Stimulated activated CD4-positive, alpha-beta T cell treated with anti-CD3 and anti-CD28 coated beads, Interleukin-4, amount 100 ng/mL, for 24 hours (primary cell): ENCODE results near the gene XPR1.

Experiments
- DNase-seq: peaks from one replicate; pipeline ENCODE4 v3.0.0-alpha.2; 2020

The XPR1 gene

DNA sequence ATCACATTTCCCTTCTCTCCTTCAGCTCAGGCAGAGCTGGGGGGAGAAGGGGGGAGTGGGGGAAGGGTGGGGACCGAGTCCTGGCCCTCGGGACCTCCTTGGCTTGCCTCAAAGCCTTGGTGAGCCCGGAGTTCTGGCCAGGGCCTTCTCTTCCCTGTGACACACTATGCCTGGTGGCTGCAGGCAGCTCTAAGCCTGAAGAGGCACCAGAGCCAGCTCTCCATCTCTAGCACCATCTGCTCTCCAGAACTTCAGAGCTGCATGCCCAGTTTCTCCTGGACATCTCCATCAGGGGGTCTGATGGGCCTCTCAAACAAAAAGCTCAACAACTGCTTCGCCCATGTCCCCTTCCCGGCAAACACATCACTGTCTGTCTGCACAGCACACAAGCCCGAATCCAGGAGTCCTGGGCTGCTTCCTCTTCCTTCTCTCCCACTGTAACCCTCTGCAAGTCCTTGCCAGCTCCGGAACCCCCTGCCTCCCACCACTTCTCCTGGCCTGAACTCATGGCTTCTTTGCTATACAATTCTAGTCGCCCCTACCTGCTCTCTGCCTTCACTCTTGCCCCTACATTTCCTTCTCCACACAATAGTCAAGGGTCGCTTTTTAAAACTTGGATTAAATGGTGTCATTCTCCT, 307.4 kb downstream of the XPR1 start:
- DNase-seq, result no peak

DNA sequence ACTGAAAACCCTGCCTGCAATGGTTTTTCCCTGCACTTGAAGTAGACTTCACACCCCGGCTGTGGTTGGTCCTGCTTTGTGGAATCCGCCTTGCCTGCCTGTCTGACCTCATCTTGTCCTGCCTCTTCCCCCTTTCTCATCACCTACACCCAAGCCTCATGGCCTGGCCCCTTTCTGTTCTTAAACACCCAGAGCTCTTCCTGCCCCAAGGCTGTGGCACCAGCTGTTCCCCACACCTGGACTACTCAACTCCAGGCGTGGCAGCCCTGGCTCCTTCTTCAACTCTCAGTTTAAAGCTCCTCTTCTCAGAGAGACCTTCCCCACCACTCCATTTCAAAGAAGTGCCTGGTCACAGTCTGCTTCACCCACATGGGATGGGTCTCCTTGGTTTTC, 307.9 kb downstream of the XPR1 start:
- DNase-seq, result no peak
